Measurements from ENCODE around the gene AOPEP. TPM values are rescaled to one million over a fixed set of nuclear protein-coding genes. Genes with fewer than 3 reads are reported as not detected.

AOPEP gene
- total and polyA plus RNA-seq, 2 donors (not counting 3 experiments of a cell fraction or from before 2014, with no cell fraction given): 20.2 to 41.6 TPM

DNA sequence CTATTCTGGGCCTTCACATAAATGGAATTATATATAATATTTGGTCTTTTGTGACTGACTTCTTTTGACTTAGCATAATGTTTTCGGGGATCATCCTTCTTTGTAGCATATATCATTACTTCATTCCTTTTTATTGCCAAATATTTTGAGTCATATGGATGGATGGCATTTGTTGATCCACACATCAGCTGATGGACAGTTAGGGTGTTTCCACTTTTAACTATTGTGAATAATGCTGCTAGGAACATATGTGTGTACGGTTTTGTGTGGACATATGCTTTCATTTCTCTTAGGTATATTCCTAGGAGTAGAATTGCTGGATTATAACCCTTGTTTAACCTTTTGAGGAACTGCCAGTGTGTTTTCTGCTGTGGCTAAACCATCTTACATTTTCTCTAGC, 341.4 kb downstream of the AOPEP start:
- ChIA-PET CTCF (no interaction called here), POLR2A (no interaction called here)
- peaks cover 0 to 15% of the 10 kb centered on the region in 2 experiments for H3K36me3 ChIP-seq (ENCODE audit: control insufficient read depth in 2 of 2, extremely low read depth in 1 of 2, insufficient read depth in 2 of 2, low read length in 2 of 2)
- TF ChIP-seq EZH2 (IDR thresholded peaks at IDR 0.05; ENCODE audit: borderline replicate concordance, low read depth, low read length, severe bottlenecking) (no peak), JUN (IDR thresholded peaks at IDR 0.05; ENCODE audit: borderline replicate concordance, insufficient read depth, insufficient read length, low read depth) (no peak), FOS (IDR thresholded peaks at IDR 0.05; ENCODE audit: borderline replicate concordance, insufficient read depth, low read length) (no peak), MYC (IDR thresholded peaks at IDR 0.05; ENCODE audit: low read depth, low read length) (no peak)
- TF ChIP-seq, protein P1, sequence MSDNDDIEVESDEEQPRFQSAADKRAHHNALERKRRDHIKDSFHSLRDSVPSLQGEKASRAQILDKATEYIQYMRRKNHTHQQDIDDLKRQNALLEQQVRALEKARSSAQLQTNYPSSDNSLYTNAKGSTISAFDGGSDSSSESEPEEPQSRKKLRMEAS (IDR thresholded peaks at IDR 0.05; ENCODE audit: insufficient read depth, insufficient read length): no peak
- DNase-seq (ENCODE audit: low read depth, low spot score) (no peak), FAIRE-seq (no peak)
- H3K4me2 ChIP-seq (ENCODE audit: insufficient read depth, low read length): no peak overlapping the region
- peaks cover 17% of the 10 kb centered on the region for H3K79me2 ChIP-seq (ENCODE audit: control insufficient read depth, insufficient read depth, low read length)
- no peak overlapping the region for H3K27ac ChIP-seq (ENCODE audit: insufficient read depth, low read depth, low read length)
- no peaks in the 10 kb centered on the region for H4K20me1 ChIP-seq (replicated peaks; ENCODE audit: control insufficient read depth, extremely low read depth, insufficient read depth, low read length)
- no peaks in the 10 kb centered on the region for H3K9me3 ChIP-seq (replicated peaks; ENCODE audit: control insufficient read depth, insufficient read depth, low read length)
- no peaks in the 10 kb centered on the region for H3K27me3 ChIP-seq (ENCODE audit: control insufficient read depth in 2 of 2, insufficient read depth in 2 of 2, low read length in 2 of 2)
- no peaks in the 10 kb centered on the region for H3K4me1 ChIP-seq (ENCODE audit: control insufficient read depth, extremely low read depth, insufficient read depth, low read length)
- H2AFZ ChIP-seq (ENCODE audit: low read depth, low read length): no peak overlapping the region
- dilution Hi-C loops (cut with MboI; ENCODE audit: extremely low pct_ligation_motif_present, low sequenced_read_pairs): no loop called here
- no TSS peak for BruUV-seq (replicated peaks)
- H3K9ac ChIP-seq (replicated peaks; ENCODE audit: extremely low read depth, insufficient read depth, low read length): no peak overlapping the region
- H3K9me1 ChIP-seq (replicated peaks; ENCODE audit: control insufficient read depth, extremely low read depth, insufficient read depth, low read length): no peaks in the 10 kb centered on the region
- intact Hi-C loops (cut with micrococcal nuclease): no loop called here
- H3K4me3 ChIP-seq (replicated peaks in 1 of 3; ENCODE audit: insufficient read depth in 1 of 3, low read depth in 1 of 3, low read length in 3 of 3): no peak overlapping the region

DNA sequence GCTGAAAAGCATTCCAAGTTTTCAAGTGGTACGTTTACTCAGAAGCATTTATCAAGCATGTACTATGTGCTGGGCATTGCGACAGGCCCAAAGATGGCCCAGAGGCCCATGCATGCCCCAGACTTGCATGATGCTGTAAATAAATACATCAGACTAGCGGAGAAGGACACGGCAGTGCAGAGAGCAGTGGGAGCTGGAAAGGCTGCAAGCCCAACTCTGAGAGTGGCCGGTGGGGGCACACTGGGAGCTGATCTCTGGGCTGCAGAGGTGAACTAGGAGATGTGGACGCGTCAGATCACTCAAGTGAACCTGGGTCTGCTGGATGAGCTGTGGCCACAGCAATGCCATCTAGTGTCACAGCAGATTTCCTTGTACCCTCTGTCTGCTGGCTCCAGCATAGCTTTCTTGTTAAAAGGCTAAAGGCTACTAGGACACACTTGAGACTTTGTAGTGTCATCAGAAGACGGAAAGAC, 344.1 kb downstream of the AOPEP start:
- Histone ChIP-seq H4K20me1 (replicated peaks; ENCODE audit: control insufficient read depth, extremely low read depth, insufficient read depth, low read length) (no peaks in the 10 kb centered on the region), H3K36me3 (ENCODE audit: control insufficient read depth in 2 of 2, extremely low read depth in 1 of 2, insufficient read depth in 2 of 2, low read length in 2 of 2) (peaks cover 0 to 13% of the 10 kb centered on the region in 2 experiments), H2AFZ (ENCODE audit: low read depth, low read length) (no peak overlapping the region), H3K27me3 (ENCODE audit: control insufficient read depth in 2 of 2, insufficient read depth in 2 of 2, low read length in 2 of 2) (no peaks in the 10 kb centered on the region), H3K79me2 (ENCODE audit: control insufficient read depth, insufficient read depth, low read length) (peaks cover 15% of the 10 kb centered on the region), H3K4me3 (replicated peaks in 1 of 3; ENCODE audit: insufficient read depth in 1 of 3, low read depth in 1 of 3, low read length in 3 of 3) (no peak overlapping the region), H3K9me3 (replicated peaks; ENCODE audit: control insufficient read depth, insufficient read depth, low read length) (no peaks in the 10 kb centered on the region), H3K4me2 (ENCODE audit: insufficient read depth, low read length) (no peak overlapping the region), H3K9ac (replicated peaks; ENCODE audit: extremely low read depth, insufficient read depth, low read length) (no peak overlapping the region), H3K27ac (ENCODE audit: insufficient read depth, low read depth, low read length) (no peak overlapping the region), H3K9me1 (replicated peaks; ENCODE audit: control insufficient read depth, extremely low read depth, insufficient read depth, low read length) (no peaks in the 10 kb centered on the region), H3K4me1 (ENCODE audit: control insufficient read depth, extremely low read depth, insufficient read depth, low read length) (no peaks in the 10 kb centered on the region)
- POLR2A ChIA-PET: interaction anchor here (0.8 kb wide), 1 partner anchor 121 kb away, joined by 6 read pairs; no protein-coding TSS in a partner anchor
- no TSS peak for BruUV-seq (replicated peaks)
- TF ChIP-seq EZH2 (IDR thresholded peaks at IDR 0.05; ENCODE audit: borderline replicate concordance, low read depth, low read length, severe bottlenecking): no peak
- no peak for TF ChIP-seq POLR2A (IDR thresholded peaks at IDR 0.05; ENCODE audit: low read depth, low read length)
- TF ChIP-seq, protein P1 (IDR thresholded peaks at IDR 0.05; ENCODE audit: insufficient read depth, insufficient read length): no peak
- no peak for TF ChIP-seq JUN (IDR thresholded peaks at IDR 0.05; ENCODE audit: borderline replicate concordance, insufficient read depth, insufficient read length, low read depth)
- no peak for TF ChIP-seq GATA2 (IDR thresholded peaks at IDR 0.05; ENCODE audit: insufficient read depth, insufficient read length, low read depth, low read length)
- dilution Hi-C loops (cut with MboI; ENCODE audit: extremely low pct_ligation_motif_present, low sequenced_read_pairs): no loop called here
- CTCF ChIA-PET: interaction anchor here (1.2 to 1.6 kb wide), 2 partner anchors 289 to 389 kb away, joined by 3 to 4 read pairs; no protein-coding TSS in a partner anchor
- DNase-seq (ENCODE audit: low read depth, low spot score): no peak
- intact Hi-C loops (cut with micrococcal nuclease): no loop called here
- FAIRE-seq: no peak

All from endothelial cell of umbilical vein (primary cell).